ENCODE measurements around the gene DDX5. TPM values are rescaled to one million over a fixed set of nuclear protein-coding genes. Genes with fewer than 3 reads are reported as not detected.

The DDX5 gene
- total and polyA plus RNA-seq, 2 donors (not counting 1 experiment from before 2014, with no cell fraction given) = 1,560 to 2,167 TPM

- no peak overlapping the region for H3K9ac ChIP-seq (ENCODE audit: low read length)
Observed at GRCh38 chr17:64466019-64466735, 39.9 kb downstream of the DDX5 start.

More at GRCh38 chr17:64466019-64466735, 39.9 kb downstream of the DDX5 start:
- no peak overlapping the region for H3K4me3 Mint-ChIP-seq
- Histone ChIP-seq H3K27ac (ENCODE audit: low read length in 2 of 2) (no peak overlapping the region), H3K4me1 (ENCODE audit: control insufficient read depth in 2 of 2, insufficient read depth in 2 of 2, low read length in 2 of 2) (no peaks in the 10 kb centered on the region), H3K4me2 (replicated peaks; ENCODE audit: low read depth, low read length, poor library complexity, severe bottlenecking) (no peak overlapping the region), H3K9me3 (ENCODE audit: control extremely low read depth in 1 of 3, control insufficient read depth in 2 of 3, insufficient read depth in 1 of 3, low read length in 2 of 3) (no peaks in the 10 kb centered on the region), H4K20me1 (ENCODE audit: control insufficient read depth, insufficient read depth, low read length, poor library complexity, severe bottlenecking) (no peaks in the 10 kb centered on the region), H3K79me2 (ENCODE audit: control insufficient read depth, insufficient read depth, low read length) (peaks cover 14% of the 10 kb centered on the region), H2AFZ (ENCODE audit: insufficient read depth, low read depth, low read length, poor library complexity, severe bottlenecking) (no peak overlapping the region), H3K27me3 (replicated peaks in 1 of 4; ENCODE audit: control extremely low read depth in 1 of 4, control insufficient read depth in 3 of 4, insufficient read depth in 4 of 4, low read length in 3 of 4) (no peaks in the 10 kb centered on the region), H3K36me3 (replicated peaks in 1 of 2; ENCODE audit: control extremely low read depth in 1 of 2, control insufficient read depth in 1 of 2, extremely low read depth in 1 of 2, insufficient read depth in 2 of 2, low read length in 1 of 2) (peaks cover 9 to 36% of the 10 kb centered on the region in 2 experiments), H3K4me3 (ENCODE audit: control extremely low read depth in 1 of 5, extremely low read depth in 1 of 5, insufficient read depth in 1 of 5, low read depth in 2 of 5, low read length in 4 of 5) (no peak overlapping the region)
- 94% methylated on average over 5 of the region's 9 CpGs for WGBS (ENCODE audit: insufficient coverage)
- ChIA-PET POLR2A (no interaction called here), CTCF (interaction anchor here (1.1 to 1.2 kb wide), 2 partner anchors 16 to 47 kb away, joined by 3 to 4 read pairs; no protein-coding TSS in a partner anchor)
- H3K27ac Mint-ChIP-seq = no peak overlapping the region
- no peak for TF ChIP-seq EZH2 (IDR thresholded peaks at IDR 0.05; ENCODE audit: borderline replicate concordance, insufficient read depth, low read depth, low read length, poor library complexity, severe bottlenecking)
- no peak for TF ChIP-seq CTCF (IDR thresholded peaks at IDR 0.05)
- DNase-seq = no peak
- H3K9me3 Mint-ChIP-seq (ENCODE audit: insufficient read depth) = no peaks in the 10 kb centered on the region
- ATAC-seq (ENCODE audit: low read depth) = no peak
- intact Hi-C loops (cut with micrococcal nuclease) = no loop called here
- no peaks in the 10 kb centered on the region for H3K4me1 Mint-ChIP-seq
- H3K27me3 Mint-ChIP-seq = no peaks in the 10 kb centered on the region
